Adrenal gland (tissue), 5 donors: ENCODE data around the gene ADCY2.

Source experiments
- CTCF ChIP-seq, 6 experiments: fragments of 450-650 bp in 4 of 6; fragments of 200-600 bp in 2 of 6; sonication (generic) in 1 of 6; IDR thresholded peaks; 1 replicate in 5 of 6; 2 replicates in 1 of 6; pipeline versions ENCODE4 v1.5.1 to v1.8.0; 2016 to 2021; ENCODE audit warnings: antibody characterized with exemption in 6 of 6, mild to moderate bottlenecking in 2 of 6, moderate library complexity in 1 of 6
- POLR2A ChIP-seq, 2 donors: fragments of 450-650 bp; IDR thresholded peaks; one replicate each; pipeline ENCODE4 v1.6.1; 2017; ENCODE audit warnings: antibody characterized with exemption in 2 of 2, mild to moderate bottlenecking in 2 of 2, moderate library complexity in 1 of 2
- donor health status: DM: no; HTN: no; CAD: no.

GRCh38 chr5:7412409-7412808 lies 16.5 kb downstream of the ADCY2 start:
- TF ChIP-seq CTCF (IDR thresholded peaks at IDR 0.05), result no peak
- no peak for TF ChIP-seq POLR2A (IDR thresholded peaks at IDR 0.05)
